BE2C (cell line): Measurements from ENCODE around the gene SLC51B.

Experiments used
- DNase-seq: peaks from one replicate; pipeline ENCODE4 v3.0.0-alpha.2; 2020
- H3K27me3 ChIP-seq: fragments of 250-450 bp; sonication (Bioruptor Pico); 2 replicates; pipeline ENCODE4 v1.5.1; 2020; ENCODE audit warnings: mild to moderate bottlenecking
- H3K36me3 ChIP-seq: fragments of 250-450 bp; sonication (Bioruptor Pico); 2 replicates; pipeline ENCODE4 v1.5.1; 2020; ENCODE audit warnings: mild to moderate bottlenecking
- H3K4me1 ChIP-seq: fragments of 250-450 bp; sonication (Bioruptor Pico); 2 replicates; pipeline ENCODE4 v1.5.1; 2020
- H3K4me3 ChIP-seq: 2 replicates; pipeline ENCODE4 v1.5.1; 2011; ENCODE audit warnings: low read depth, low read length
- H3K9me3 ChIP-seq: fragments of 250-450 bp; sonication (Bioruptor Pico); 2 replicates; pipeline ENCODE4 v1.5.1; 2020
- TF ChIP-seq, protein P1 (sequence below): IDR thresholded peaks from 2 replicates; pipeline ENCODE4 v1.5.1; 2012; ENCODE audit warnings: mild to moderate bottlenecking, low read depth, low read length

Gene SLC51B

DNA sequence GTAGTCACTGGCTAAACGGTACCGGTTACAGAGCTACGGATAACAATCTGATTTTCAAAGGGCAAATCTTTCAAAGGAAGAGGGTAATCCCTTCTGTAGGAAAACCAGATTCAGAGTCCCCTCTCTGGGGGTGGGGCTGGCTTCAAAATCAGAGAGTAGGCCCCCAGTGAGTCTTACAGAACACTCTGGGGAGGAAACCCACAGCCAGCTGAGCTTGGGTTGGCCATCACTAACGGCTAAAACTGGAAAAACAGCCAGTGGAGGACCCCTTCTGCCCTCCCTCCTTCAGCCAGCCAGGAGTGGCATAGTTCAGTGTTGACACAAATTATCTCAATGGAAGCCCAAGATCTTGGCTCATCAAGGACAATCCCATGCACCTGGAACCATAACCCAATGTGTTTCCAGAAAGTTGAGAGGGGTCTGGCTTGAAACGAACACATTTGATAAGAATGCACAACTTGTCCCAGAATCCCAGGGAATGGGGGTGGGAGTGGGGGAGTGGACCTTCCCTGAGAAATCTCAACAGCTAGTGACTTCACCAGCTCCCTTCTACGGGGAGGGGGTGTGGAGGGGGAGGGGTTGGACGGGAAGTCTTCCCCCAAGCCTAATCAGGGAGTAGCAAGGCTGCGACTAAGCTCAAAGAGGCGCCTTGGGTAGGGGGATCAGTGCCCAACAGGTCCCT lies 21.6 kb downstream of the SLC51B start:
- DNase-seq = no peak
- TF ChIP-seq, protein P1, sequence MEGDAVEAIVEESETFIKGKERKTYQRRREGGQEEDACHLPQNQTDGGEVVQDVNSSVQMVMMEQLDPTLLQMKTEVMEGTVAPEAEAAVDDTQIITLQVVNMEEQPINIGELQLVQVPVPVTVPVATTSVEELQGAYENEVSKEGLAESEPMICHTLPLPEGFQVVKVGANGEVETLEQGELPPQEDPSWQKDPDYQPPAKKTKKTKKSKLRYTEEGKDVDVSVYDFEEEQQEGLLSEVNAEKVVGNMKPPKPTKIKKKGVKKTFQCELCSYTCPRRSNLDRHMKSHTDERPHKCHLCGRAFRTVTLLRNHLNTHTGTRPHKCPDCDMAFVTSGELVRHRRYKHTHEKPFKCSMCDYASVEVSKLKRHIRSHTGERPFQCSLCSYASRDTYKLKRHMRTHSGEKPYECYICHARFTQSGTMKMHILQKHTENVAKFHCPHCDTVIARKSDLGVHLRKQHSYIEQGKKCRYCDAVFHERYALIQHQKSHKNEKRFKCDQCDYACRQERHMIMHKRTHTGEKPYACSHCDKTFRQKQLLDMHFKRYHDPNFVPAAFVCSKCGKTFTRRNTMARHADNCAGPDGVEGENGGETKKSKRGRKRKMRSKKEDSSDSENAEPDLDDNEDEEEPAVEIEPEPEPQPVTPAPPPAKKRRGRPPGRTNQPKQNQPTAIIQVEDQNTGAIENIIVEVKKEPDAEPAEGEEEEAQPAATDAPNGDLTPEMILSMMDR = no peak
- Histone ChIP-seq H3K4me3 (no peak overlapping the region), H3K4me1 (peaks cover 2% of the 10 kb centered on the region; the same call in 1 of the 2 replicates), H3K27me3 (no peaks in the 10 kb centered on the region), H3K9me3 (no peaks in the 10 kb centered on the region), H3K36me3 (no peaks in the 10 kb centered on the region)

DNA sequence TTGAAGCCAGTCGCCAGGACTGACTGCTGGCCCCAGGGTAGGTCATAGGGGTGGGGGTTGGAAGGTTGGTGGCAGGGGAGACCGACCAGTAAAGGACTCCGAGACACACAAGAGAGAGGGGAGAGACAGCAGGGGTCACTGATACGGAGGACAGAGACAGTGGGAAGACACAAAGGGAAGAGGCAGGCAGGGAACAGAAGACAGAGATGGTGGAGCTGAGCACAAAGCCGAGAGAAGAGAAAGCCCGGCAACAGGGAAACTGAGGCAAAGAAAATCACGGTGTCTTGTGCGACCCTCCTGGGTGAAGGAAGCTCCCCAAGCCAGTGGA lies 22.1 kb downstream of the SLC51B start:
- no peaks in the 10 kb centered on the region for H3K27me3 ChIP-seq

GRCh38 chr15:65067645-65068402 lies 22.6 kb downstream of the SLC51B start, which contains the start of gene RASL12:
Gene RASL12, minus strand, starts transcription at chr15:65067991. Its CDS starts 156 bp downstream, at chr15:65067835.
- no peak for DNase-seq
- Histone ChIP-seq H3K36me3 (no peaks in the 10 kb centered on the region), H3K27me3 (no peaks in the 10 kb centered on the region), H3K4me3 (no peak within 1 kb of the TSS), H3K4me1 (peaks cover 4% of the 10 kb centered on the region; the same call in 1 of the 2 replicates), H3K9me3 (no peaks in the 10 kb centered on the region)
- TF ChIP-seq, protein P1 = no peak

More for the DNA sequence above, 22.1 kb downstream of the SLC51B start:
- TF ChIP-seq, protein P1 = no peak
- no peaks in the 10 kb centered on the region for H3K9me3 ChIP-seq
- H3K4me3 ChIP-seq = no peak overlapping the region
- DNase-seq = no peak
- H3K4me1 ChIP-seq = peaks cover 4% of the 10 kb centered on the region; the same call in 1 of the 2 replicates
- no peaks in the 10 kb centered on the region for H3K36me3 ChIP-seq

DNA sequence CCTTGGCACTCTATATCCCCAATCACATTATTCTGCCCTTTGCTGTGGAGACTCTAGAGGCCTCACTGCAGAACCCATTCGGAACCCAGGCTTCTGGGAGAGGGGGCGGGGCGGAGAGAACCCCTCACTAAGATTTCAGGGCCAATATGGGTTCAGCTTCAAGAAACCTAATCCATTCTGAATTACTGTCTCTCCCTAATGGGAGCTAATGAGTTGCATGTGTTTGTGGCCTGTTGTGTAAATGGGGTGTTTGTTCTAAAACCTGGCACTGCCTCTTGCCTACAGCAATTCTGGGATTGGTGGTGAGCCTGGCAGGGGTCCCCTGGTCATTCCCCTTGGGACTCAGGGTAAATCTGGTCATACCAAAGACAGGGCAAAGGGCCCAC lies 23.2 kb downstream of the SLC51B start:
- Histone ChIP-seq H3K9me3 (no peaks in the 10 kb centered on the region), H3K36me3 (no peaks in the 10 kb centered on the region), H3K27me3 (no peaks in the 10 kb centered on the region), H3K4me1 (peaks cover 4% of the 10 kb centered on the region; the same call in 1 of the 2 replicates), H3K4me3 (no peak overlapping the region)
- DNase-seq = no peak
- TF ChIP-seq, protein P1 = no peak

- Histone ChIP-seq H3K4me1 (peaks cover 4% of the 10 kb centered on the region; the same call in 1 of the 2 replicates), H3K4me3 (no peak overlapping the region), H3K36me3 (no peaks in the 10 kb centered on the region), H3K9me3 (no peaks in the 10 kb centered on the region), H3K27me3 (no peaks in the 10 kb centered on the region)
- no peak for DNase-seq
- TF ChIP-seq, protein P1 = no peak
Observed at GRCh38 chr15:65069179-65069578, 24.0 kb downstream of the SLC51B start.
